GM18502 (cell line): ENCODE data around the gene IPO8.
"Not testable (repeated sequence)": the region's sequence is repeated elsewhere in the genome, so short reads cannot be mapped to it uniquely, and the experiment has no call there.

ENCODE experiments used
- ATAC-seq: cut with Tn5 transposase; IDR thresholded peaks from one replicate; pipeline ENCODE4 v1.9.1; 2021; ENCODE audit warnings: mild to moderate bottlenecking; ENCODE audit not compliant: unreplicated experiment, poor library complexity

The IPO8 gene

GRCh38 chr12:30691122-30691879 lies 4.4 kb downstream of the IPO8 start:
- ATAC-seq: no peak

- no peak for ATAC-seq
Measured at GRCh38 chr12:30687265-30687986, 8.2 kb downstream of the IPO8 start.

- no peak for ATAC-seq
Measured at GRCh38 chr12:30679241-30679640, 16.4 kb downstream of the IPO8 start.

GRCh38 chr12:30678221-30678620 lies 17.4 kb downstream of the IPO8 start:
- no peak for ATAC-seq

GRCh38 chr12:30661210-30661609 lies 34.5 kb downstream of the IPO8 start:
- no peak for ATAC-seq

GRCh38 chr12:30652034-30652696 lies 43.5 kb downstream of the IPO8 start:
- no peak for ATAC-seq

- ATAC-seq: no peak
Measured at GRCh38 chr12:30646821-30647220, 48.8 kb downstream of the IPO8 start.

- no peak for ATAC-seq
Measured at GRCh38 chr12:30643366-30643765, 52.3 kb downstream of the IPO8 start.

GRCh38 chr12:30640392-30640791 lies 55.3 kb downstream of the IPO8 start:
- ATAC-seq: no peak

- ATAC-seq: no peak
Measured at GRCh38 chr12:30635385-30635784, 60.3 kb downstream of the IPO8 start.

- no peak for ATAC-seq
Measured at GRCh38 chr12:30631740-30632139, 63.9 kb downstream of the IPO8 start.

- no peak for ATAC-seq
Measured at GRCh38 chr12:30630979-30631285, 64.7 kb downstream of the IPO8 start.

- ATAC-seq: no peak
Measured at GRCh38 chr12:30630076-30630978, 65.3 kb downstream of the IPO8 start.

GRCh38 chr12:30626847-30627246 lies 68.8 kb downstream of the IPO8 start:
- ATAC-seq: no peak

- no peak for ATAC-seq
Measured at GRCh38 chr12:30624009-30624408, 71.7 kb downstream of the IPO8 start.

- peak; percentile 94 for ATAC-seq
Measured at GRCh38 chr12:30622509-30622908, 73.2 kb downstream of the IPO8 start.

GRCh38 chr12:30621663-30622241 lies 73.9 kb downstream of the IPO8 start:
- ATAC-seq: not testable (repeated sequence)

GRCh38 chr12:30617346-30618016 lies 78.2 kb downstream of the IPO8 start:
- ATAC-seq: no peak

- no peak for ATAC-seq
Measured at GRCh38 chr12:30614031-30614430, 81.6 kb downstream of the IPO8 start.
